Midbrain (tissue), 1 donor: ENCODE measurements around the gene HIVEP3.

Source experiments
- DNase-seq: peaks from one replicate; lab custom pipeline; 2025; lab: John Stamatoyannopoulos, UW

HIVEP3 gene

DNA sequence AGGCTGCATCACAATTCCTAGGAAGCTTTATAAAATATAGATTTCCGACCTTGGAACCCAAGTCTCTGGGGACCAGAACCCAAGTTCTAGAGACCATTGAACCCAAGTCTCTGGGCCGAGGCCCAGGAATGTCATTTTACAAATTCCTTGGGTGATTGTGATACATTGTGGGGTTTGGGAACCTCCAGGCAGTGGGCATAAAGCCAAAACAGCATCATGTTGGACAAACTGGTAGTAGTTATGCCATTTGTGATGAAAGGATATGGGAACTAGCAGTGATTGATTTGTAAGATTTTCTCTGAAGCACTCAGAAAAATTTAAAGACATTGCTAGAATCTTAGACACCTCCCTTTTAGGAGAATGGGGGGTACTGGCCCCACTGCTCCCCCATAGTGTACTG is 160.2 kb downstream of the HIVEP3 start:
- no peak for DNase-seq

GRCh38 chr1:41754540-41754939 is 164.2 kb downstream of the HIVEP3 start:
- no peak for DNase-seq

DNA sequence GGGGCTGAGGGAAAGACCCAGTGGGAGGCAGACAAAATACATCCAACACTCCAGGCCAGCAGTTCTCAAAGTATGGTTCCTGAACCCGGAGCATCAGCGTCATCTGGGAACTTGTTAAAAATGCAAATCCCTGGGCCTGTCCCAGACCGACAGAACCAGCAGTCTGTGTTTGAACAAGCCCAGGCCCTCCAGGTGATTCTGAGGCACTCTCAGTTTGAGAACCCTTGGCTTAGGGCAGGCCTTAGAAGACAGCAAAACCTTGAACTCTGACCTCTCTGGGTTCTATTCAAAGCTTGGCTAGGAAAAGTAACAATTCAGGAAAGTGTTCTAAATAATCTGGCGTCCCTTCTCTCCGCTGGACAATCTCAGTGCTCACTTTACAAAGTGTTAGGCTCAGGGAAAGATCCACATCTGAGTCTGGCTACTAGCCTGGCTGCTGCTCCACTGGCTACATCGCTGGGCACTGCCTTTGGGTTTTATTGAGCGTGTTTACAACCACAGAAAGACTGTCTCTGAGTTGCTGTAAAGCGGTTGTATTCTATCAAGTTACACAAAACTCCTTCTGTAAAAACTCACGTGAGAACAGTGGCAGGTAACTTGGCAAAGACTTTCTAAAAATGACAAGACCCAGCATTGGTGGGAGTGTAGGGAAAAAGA is 166.1 kb downstream of the HIVEP3 start:
- no peak for DNase-seq

- DNase-seq = peak; percentile 29
Observed at GRCh38 chr1:41751804-41752513, 166.8 kb downstream of the HIVEP3 start.

DNA sequence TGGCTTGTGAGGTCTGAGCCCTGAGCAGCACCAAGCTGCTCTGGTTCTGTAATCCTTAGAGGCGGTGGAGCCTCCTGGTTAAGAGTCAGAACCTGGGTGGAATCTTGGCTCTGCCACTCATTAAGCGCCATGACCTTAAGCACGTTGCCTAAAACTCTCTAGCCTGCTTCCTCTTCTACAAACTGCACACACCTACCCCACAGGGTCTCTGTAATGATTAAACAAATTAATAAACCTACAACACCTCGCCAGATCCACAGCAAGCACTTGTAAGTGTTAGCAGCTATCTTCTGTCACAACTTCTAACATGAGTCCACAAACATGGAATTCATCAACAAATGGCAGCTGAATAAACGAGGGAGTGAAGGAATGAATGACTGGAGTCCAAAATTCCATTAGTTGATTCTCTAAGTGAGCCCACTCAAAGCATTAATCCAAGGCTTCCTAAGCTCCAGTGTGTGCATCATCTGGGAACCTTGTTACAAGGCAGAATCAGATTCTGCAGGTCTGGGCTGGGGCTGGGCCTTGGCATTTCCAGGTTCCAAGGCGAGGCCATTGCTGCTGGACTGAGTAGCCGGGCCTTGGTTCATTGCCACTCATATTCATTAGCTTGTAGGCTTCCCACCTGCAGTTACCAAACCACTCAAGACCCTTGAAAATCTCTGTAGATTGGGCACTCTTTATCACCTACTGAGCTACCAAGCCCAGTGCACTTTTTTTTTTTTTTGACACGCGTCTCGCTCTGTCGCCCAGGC is 168.6 kb downstream of the HIVEP3 start:
- DNase-seq = no peak

DNA sequence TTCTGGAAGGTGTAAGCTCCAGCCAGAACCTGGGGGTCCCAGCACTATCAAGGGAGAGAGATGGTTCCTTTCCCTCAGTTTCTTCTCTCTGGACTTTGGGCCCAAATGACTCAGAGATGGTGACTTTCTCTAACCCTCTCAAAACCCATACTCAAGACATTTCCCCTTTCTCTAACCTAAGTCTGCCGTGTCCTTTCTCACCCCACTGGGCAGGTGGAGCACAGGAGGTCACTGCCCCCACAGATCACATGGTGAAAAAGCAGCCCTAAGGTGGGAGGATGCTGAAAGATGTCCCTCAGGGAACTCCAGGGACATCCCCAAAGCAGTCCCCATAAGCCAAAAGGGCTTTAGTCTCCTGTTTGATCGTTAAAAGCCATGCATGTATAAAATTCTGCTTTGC is 173.7 kb downstream of the HIVEP3 start:
- DNase-seq = no peak

GRCh38 chr1:41743366-41743765 is 175.4 kb downstream of the HIVEP3 start:
- no peak for DNase-seq

DNA sequence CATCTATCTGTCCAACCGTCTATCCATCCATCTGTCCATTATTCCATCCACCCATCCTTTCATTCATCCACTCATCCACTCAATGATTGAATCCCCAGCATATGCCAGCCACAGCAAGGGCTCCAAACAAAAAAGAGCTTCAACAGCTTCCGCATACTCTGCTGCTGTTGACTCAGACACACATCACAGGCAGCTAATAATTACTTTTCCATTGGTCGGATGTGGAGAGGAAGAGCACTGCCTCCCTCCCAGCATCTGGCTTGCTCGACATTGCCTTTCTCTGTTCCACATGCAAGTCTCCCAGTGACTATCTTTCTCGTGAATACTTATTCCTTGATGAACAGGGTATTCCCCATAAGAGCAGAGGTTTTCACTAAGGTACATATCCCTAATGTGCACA is 176.5 kb downstream of the HIVEP3 start:
- DNase-seq = no peak

- no peak for DNase-seq
Observed at GRCh38 chr1:41741244-41741643, 177.5 kb downstream of the HIVEP3 start.

DNA sequence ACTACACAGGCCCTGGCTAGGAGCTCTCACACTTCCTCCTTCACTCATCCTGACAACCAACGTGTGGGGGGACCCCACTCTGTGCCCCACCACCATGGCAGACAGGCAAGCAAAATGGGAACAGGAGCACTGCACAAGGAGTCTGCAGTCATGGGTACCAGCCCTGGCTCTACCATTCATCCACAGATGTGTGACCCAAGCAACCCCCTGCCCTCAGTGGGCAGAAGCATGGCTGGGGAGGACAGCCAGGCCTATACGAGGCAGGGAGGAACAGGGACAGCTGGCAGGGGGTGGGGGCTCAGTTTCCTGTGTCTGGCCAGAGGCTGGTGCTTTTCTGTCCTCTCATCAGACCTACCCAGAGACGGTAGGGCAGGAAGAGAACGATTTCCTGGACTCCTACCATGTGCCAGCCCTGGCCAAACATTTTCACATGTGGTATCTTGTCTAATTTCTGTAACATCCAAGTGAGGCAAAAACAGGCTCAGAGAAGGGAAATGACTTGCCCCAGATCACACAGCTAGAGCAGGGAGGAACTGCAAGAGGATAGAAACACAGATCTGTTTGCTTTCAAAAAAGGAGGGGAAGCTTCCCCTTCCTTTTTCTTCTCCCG is 178.0 kb downstream of the HIVEP3 start:
- DNase-seq = no peak

- no peak for DNase-seq
Observed at GRCh38 chr1:41740058-41740457, 178.7 kb downstream of the HIVEP3 start.

- peak; percentile 41 for DNase-seq
Observed at GRCh38 chr1:41739061-41739955, 179.4 kb downstream of the HIVEP3 start.

DNA sequence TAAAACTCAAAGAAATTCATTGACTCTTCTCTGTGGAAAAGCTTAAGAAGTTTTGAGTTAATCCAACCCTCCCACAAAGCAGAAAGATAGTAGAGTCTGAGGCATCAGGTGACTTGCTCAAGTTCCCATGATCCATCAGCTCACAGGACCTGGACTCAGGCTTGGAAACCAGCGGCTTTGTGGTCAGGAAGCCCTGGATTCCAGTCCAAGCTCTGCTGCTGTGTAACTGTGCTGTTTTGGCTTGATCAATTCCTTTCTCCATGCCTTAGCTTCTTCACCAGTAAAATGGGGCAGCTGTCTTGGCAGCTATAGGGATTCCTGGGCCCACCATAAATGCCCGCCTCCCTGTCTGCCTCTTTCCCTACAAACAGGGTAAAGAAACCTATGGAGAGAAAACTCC is 180.2 kb downstream of the HIVEP3 start:
- DNase-seq = no peak

DNA sequence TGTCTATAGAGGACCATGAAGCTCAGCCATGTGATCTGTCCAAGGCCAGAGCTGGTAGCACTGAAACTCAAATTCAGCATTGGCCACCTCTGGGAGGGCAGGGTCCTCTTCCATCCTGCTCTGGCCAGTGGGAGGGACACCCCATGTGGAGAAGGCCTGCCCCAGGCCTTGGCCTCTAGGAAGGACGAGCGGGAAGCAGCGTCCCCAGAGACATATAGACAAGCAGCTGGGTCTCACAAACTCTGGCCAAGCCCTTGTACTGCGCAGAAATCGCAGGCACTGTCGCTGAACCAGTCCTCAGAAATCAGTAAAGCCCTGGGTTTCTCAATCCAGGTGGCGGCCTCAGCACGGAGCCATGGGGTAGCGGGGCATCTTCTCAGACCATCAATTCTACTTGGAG is 180.7 kb downstream of the HIVEP3 start:
- no peak for DNase-seq

DNA sequence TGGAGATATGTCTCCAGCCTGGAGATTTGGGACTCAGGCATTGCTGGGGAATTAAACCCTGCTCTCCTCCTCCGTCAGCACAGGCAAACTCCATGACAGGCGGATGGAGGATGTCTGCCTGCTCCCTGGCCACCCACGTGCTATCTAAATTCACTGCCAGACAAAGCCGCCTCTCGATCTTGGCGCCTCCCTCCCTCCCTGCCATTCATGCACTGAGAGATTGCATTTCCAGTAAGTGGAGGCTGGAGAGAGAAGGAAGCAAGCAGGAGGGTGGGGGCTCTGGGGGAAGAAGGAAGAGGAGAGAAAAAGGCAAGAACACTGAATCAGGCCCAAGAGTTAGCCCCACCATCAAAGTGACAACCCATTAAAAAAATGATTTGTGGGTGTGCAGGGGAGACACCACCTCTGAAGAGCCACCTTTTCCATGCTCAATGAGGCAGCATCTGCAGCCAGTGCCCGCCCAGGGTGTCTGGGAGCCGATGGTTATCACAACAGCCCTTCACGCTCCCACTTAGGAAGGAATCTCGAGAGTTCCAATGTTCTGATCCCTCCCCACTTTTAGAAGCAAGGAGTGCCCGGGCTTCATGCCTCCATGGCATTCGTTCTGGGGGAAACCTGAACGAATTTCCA is 183.0 kb downstream of the HIVEP3 start:
- peak; percentile 28 for DNase-seq

DNA sequence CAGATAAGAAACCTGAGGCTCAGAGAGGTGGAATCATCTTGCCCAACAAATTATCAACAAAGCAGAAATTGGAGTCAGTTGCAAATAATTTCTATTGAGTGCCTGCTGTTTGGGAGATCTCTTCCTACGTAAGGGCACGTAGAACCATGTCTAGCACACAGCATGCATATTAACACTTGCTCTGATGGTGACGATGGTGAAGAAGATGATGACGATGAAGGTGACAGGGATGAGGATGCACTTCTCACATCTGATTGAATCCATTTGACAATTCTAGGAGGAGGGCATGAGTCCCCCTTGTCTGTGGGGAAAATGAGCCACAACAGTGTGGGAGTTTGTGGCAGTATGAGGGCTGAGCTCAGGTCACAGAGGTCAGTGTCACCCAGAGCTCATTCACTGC is 183.6 kb downstream of the HIVEP3 start:
- no peak for DNase-seq

DNA sequence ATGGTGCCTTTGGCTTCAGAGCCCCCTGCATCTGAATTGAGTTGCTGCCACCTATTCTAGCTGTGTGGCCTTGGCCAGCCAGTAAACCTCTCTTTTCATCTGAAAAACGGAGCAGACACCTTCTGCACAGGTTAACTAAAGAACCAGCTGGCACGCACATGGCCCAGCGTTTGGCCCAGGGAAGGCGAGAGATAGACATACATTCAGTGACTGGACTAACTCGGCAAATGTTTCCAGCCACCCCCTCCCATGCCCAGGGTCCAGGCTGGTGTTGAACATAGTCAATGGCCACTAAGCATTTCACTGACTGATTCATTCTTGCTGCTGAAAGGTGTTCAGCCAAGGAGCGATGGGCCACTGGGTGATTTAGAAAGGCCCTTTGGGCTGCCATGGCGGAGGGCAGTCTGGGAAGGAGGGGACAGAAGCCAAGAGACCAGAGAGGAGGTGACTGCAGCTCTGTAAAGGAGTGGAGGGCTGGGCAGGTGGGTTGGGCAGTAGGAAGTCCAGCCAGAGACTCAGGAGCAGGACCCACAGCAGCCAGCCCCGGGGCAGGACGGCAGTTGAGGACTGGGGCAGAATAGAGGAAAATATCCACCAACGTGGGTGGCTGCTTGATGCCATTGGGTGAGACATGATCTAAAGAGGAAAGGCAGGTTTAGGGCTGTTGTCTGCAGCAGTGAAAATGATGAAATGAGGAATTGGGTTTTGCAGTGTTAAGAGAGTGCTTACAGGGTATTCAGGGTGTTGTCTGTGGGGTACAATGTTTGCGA is 184.3 kb downstream of the HIVEP3 start:
- no peak for DNase-seq

GRCh38 chr1:41733725-41734124 is 185.0 kb downstream of the HIVEP3 start:
- no peak for DNase-seq

- no peak for DNase-seq
Observed at GRCh38 chr1:41733021-41733420, 185.7 kb downstream of the HIVEP3 start.

DNA sequence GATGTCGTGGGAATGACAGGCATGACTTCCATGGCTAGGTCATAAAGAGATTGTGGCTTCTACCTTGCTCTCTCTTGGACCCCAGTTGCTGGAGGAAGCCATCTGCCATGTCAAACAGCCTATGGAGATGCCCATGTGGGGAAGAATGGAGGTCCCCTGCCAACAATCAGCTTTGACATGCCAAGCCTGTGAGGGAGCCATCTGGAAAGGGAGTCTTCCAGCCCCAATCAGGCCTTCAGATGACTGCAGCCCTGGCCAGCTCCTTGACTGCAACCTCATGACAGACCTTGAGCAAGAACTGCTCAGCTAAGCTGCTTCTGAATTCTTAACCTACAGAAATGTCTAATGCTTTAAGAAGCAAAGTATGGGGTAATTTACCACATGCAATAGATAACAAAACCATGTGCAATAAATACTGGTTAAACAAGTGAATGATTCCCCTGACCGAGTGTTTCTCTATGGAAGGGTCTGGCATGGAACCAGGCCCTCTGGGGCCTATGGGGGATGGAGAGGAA is 187.1 kb downstream of the HIVEP3 start:
- no peak for DNase-seq
